ENCODE data around the gene CASP8.

- TF ChIP-seq, protein P1, sequence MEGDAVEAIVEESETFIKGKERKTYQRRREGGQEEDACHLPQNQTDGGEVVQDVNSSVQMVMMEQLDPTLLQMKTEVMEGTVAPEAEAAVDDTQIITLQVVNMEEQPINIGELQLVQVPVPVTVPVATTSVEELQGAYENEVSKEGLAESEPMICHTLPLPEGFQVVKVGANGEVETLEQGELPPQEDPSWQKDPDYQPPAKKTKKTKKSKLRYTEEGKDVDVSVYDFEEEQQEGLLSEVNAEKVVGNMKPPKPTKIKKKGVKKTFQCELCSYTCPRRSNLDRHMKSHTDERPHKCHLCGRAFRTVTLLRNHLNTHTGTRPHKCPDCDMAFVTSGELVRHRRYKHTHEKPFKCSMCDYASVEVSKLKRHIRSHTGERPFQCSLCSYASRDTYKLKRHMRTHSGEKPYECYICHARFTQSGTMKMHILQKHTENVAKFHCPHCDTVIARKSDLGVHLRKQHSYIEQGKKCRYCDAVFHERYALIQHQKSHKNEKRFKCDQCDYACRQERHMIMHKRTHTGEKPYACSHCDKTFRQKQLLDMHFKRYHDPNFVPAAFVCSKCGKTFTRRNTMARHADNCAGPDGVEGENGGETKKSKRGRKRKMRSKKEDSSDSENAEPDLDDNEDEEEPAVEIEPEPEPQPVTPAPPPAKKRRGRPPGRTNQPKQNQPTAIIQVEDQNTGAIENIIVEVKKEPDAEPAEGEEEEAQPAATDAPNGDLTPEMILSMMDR (IDR thresholded peaks at IDR 0.05; ENCODE audit: borderline replicate concordance, extremely low read depth, low read length, poor library complexity, severe bottlenecking): no peak
- no peak for TF ChIP-seq EZH2 (IDR thresholded peaks at IDR 0.05; ENCODE audit: borderline replicate concordance, low read depth, low read length, severe bottlenecking)
Observed at GRCh38 chr2:201258666-201259615, 1.4 kb upstream of the CASP8 start.

Measured in DND-41 (cell line).